ENCODE measurements around the gene JCAD. TPM values are rescaled to one million over a fixed set of nuclear protein-coding genes. Genes with fewer than 3 reads are reported as not detected.

The JCAD gene
- total and polyA plus RNA-seq, 9 of the 15 experiments (the other 6 are each of a cell fraction or from before 2014, with no cell fraction given), result not detected

- TF ChIP-seq REST (IDR thresholded peaks at IDR 0.05; ENCODE audit: borderline replicate concordance) (peak; percentile 84), REST (CRISPR knock-in tag; IDR thresholded peaks at IDR 0.05; ENCODE audit: low read depth) (no peak), HDGF (IDR thresholded peaks at IDR 0.05) (no peak), CBFB (CRISPR knock-in tag; IDR thresholded peaks at IDR 0.05) (no peak), ZNF445 (CRISPR knock-in tag; IDR thresholded peaks at IDR 0.05; ENCODE audit: low read depth) (no peak), PHB2 (IDR thresholded peaks at IDR 0.05; ENCODE audit: low read depth) (no peak), BHLHE40 (IDR thresholded peaks at IDR 0.05; ENCODE audit: low read length) (0 out of 2 replicates have a peak, but pooled peaks have one; percentile 17), CBX2 (IDR thresholded peaks at IDR 0.05; ENCODE audit: insufficient read depth, low read length, poor library complexity, severe bottlenecking) (no peak), TARDBP (IDR thresholded peaks at IDR 0.05) (no peak), THRB (CRISPR knock-in tag; conservative IDR thresholded peaks at IDR 0.05) (0 out of 2 replicates have a peak, but pooled peaks have one; percentile 71), PHF8 (IDR thresholded peaks at IDR 0.05; ENCODE audit: borderline replicate concordance, low read length) (no peak), PHF21A (IDR thresholded peaks at IDR 0.05; ENCODE audit: borderline replicate concordance, low read depth) (no peak), CHAMP1 (IDR thresholded peaks at IDR 0.05) (no peak), ZNF384 (IDR thresholded peaks at IDR 0.05; ENCODE audit: low read depth, low read length) (0 out of 2 replicates have a peak, but pooled peaks have one; percentile 11), NCOA2 (IDR thresholded peaks at IDR 0.05; ENCODE audit: partially characterized antibody in 2 of 2) (no peak), NCOA1 (IDR thresholded peaks at IDR 0.05; ENCODE audit: low read depth) (no peak), SMAD1 (IDR thresholded peaks at IDR 0.05; ENCODE audit: low read depth, low read length, partially characterized antibody) (no peak)
Measured at GRCh38 chr10:29998142-29998808, 61.1 kb downstream of the JCAD start (continued).

All from K562 (cell line).